ENCODE data around the gene HCAR2. TPM values are rescaled to one million over a fixed set of nuclear protein-coding genes. Genes with fewer than 3 reads are reported as not detected.

Gene HCAR2
- total RNA-seq, 2 donors from 2014 or later = 0.35 TPM; not detected in 1

DNA sequence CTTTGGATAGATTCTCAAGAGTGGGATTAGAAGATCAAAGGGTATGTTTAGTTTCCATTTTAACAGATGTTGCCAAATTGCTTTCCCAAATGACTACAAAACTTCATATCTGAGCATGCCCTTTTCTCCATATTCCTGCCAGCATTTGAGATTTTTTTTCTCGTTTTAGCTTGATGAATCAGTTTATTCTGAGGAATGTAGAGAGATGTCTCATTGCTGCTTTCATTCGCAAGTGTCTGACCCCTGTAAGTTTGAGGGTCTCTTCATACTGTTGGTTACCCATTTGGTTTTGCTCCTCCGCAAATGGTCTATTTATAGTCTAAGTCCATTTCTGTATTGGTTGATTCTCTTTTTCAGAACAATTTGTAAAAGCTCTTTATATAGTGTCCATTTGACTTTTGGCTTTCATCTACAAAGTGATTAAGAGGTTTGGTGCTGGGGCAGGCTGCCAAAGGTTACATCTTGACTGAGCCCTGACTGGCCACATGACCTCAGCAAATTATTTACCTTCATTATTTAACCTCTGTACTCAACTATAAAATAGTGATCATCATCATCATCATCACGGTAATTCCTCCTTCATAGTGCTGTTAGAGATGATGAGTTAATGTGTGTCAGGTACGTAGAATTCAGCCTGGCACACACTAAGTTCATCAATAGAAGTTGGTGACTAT, 33.6 kb downstream of the HCAR2 start:
- Histone ChIP-seq H3K4me1 (ENCODE audit: control insufficient read depth in 1 of 2, low read depth in 2 of 2) (no peaks in the 10 kb centered on the region), H3K27ac (no peak overlapping the region), H3K36me3 (no peaks in the 10 kb centered on the region), H3K4me3 (no peak overlapping the region), H3K27me3 (replicated peaks; ENCODE audit: insufficient read depth) (no peaks in the 10 kb centered on the region), H3K9me3 (no peaks in the 10 kb centered on the region)
- no peak for ATAC-seq (ENCODE audit: insufficient number of reproducible peaks, low FRiP score, low read depth)
- no peak for DNase-seq (ENCODE audit: low spot score)
- TF ChIP-seq, protein P1, sequence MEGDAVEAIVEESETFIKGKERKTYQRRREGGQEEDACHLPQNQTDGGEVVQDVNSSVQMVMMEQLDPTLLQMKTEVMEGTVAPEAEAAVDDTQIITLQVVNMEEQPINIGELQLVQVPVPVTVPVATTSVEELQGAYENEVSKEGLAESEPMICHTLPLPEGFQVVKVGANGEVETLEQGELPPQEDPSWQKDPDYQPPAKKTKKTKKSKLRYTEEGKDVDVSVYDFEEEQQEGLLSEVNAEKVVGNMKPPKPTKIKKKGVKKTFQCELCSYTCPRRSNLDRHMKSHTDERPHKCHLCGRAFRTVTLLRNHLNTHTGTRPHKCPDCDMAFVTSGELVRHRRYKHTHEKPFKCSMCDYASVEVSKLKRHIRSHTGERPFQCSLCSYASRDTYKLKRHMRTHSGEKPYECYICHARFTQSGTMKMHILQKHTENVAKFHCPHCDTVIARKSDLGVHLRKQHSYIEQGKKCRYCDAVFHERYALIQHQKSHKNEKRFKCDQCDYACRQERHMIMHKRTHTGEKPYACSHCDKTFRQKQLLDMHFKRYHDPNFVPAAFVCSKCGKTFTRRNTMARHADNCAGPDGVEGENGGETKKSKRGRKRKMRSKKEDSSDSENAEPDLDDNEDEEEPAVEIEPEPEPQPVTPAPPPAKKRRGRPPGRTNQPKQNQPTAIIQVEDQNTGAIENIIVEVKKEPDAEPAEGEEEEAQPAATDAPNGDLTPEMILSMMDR (IDR thresholded peaks at IDR 0.05) = no peak

DNA sequence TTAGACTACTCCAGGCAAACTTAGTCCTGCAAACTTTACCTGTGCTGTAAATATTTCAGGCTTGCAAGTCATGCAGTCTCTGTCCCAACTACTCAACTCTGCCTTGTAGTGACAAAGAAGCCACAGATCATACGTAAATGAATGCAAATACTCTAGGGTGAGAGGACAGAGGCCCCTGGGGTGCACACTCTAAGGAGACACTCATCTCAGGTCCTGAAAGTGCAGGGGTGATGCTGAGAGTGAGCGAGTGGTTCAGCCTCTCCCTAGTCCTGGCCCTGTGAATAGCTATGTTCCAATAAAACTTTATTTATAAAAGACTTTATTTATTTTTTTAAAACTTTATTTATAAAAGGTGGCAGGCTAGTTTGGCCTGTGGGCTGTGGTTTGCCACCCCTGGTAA, 34.9 kb downstream of the HCAR2 start:
- TF ChIP-seq, protein P1 (IDR thresholded peaks at IDR 0.05) = no peak
- Histone ChIP-seq H3K9me3 (no peaks in the 10 kb centered on the region), H3K36me3 (no peaks in the 10 kb centered on the region), H3K4me3 (no peak overlapping the region), H3K27me3 (replicated peaks; ENCODE audit: insufficient read depth) (no peaks in the 10 kb centered on the region), H3K27ac (no peak overlapping the region), H3K4me1 (ENCODE audit: control insufficient read depth in 1 of 2, low read depth in 2 of 2) (no peaks in the 10 kb centered on the region)
- DNase-seq (ENCODE audit: low spot score) (no peak), ATAC-seq (ENCODE audit: insufficient number of reproducible peaks, low FRiP score, low read depth) (no peak)

DNA sequence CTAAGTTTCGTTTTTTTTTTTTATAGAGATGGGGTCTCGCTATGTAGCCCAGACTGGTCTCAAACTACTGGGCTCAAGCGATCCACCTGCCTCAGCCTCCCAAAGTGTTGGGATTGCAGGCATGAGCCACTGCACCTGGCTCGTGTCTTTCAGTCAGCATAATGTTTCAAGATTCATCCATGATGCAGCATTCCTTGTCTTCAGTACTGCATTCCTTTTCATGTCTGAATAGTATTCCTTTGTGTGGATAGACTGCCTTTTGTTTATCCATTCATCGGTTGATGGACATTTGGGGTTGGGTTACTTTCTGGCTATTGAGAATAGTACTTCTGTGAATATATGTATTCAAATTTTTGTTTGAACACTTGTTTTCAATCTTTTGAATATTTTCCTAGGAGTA, 37.4 kb downstream of the HCAR2 start:
- no peak for DNase-seq (ENCODE audit: low spot score)
- no peak for ATAC-seq (ENCODE audit: insufficient number of reproducible peaks, low FRiP score, low read depth)
- TF ChIP-seq, protein P1 (IDR thresholded peaks at IDR 0.05) = no peak
- no peaks in the 10 kb centered on the region for H3K4me1 ChIP-seq (ENCODE audit: control insufficient read depth in 1 of 2, low read depth in 2 of 2)
- H3K9me3 ChIP-seq = no peaks in the 10 kb centered on the region
- no peak overlapping the region for H3K4me3 ChIP-seq
- H3K36me3 ChIP-seq = no peaks in the 10 kb centered on the region
- no peaks in the 10 kb centered on the region for H3K27me3 ChIP-seq (replicated peaks; ENCODE audit: insufficient read depth)
- H3K27ac ChIP-seq = no peak overlapping the region

DNA sequence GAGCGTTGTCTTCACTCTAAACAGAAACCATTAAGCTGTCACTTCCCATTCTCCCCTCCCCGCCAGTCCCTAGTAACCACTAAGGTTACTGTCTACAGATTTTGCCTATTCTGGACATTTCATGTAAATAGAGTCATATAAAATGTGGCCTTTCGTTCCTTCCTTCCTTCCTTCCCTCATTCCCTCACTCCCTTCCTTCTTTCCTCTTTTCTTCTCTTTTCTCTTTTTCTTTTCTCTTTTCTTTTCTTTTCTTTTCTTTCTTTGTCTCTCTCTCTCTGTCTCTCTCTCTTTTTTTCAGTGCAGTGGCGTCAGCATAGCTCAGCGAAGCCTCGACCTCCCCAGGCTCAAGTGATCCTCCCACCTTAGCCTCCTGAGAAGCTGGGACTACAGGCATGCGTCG, 37.8 kb downstream of the HCAR2 start:
- ATAC-seq (ENCODE audit: insufficient number of reproducible peaks, low FRiP score, low read depth) = no peak
- Histone ChIP-seq H3K36me3 (no peaks in the 10 kb centered on the region), H3K27ac (no peak overlapping the region), H3K9me3 (no peaks in the 10 kb centered on the region), H3K4me3 (no peak overlapping the region), H3K4me1 (ENCODE audit: control insufficient read depth in 1 of 2, low read depth in 2 of 2) (no peaks in the 10 kb centered on the region), H3K27me3 (replicated peaks; ENCODE audit: insufficient read depth) (no peaks in the 10 kb centered on the region)
- TF ChIP-seq, protein P1 (IDR thresholded peaks at IDR 0.05) = no peak
- no peak for DNase-seq (ENCODE audit: low spot score)

DNA sequence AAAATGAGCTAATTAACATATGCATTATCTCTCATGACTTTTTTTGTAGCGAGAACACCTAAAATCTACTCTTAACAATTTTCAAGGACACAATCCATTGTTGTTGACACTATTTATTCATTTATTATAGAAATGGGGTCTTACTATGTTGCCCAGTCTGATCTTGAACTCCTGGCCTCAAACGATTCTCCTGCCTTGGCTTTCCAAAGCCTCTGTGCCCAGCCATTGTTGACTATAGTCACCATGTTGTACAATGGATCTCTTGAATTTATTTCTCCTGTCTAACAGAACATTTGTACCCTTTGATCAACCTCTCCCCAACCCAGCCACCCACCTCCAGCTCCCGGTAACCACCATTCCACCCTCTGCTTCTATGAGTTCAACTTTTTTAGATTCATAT, 41.2 kb downstream of the HCAR2 start:
- Histone ChIP-seq H3K4me3 (no peak overlapping the region), H3K4me1 (ENCODE audit: control insufficient read depth in 1 of 2, low read depth in 2 of 2) (no peaks in the 10 kb centered on the region), H3K27me3 (replicated peaks; ENCODE audit: insufficient read depth) (no peaks in the 10 kb centered on the region), H3K36me3 (no peaks in the 10 kb centered on the region), H3K9me3 (no peaks in the 10 kb centered on the region), H3K27ac (no peak overlapping the region)
- TF ChIP-seq, protein P1 (IDR thresholded peaks at IDR 0.05) = no peak
- ATAC-seq (ENCODE audit: insufficient number of reproducible peaks, low FRiP score, low read depth) (no peak), DNase-seq (ENCODE audit: low spot score) (no peak)
